Neuronal stem cell (in vitro differentiated cells): ENCODE data around the gene C3orf33.

Experiments
- DNase-seq: peaks from one replicate; pipeline ENCODE4 v3.0.0-alpha.2; 2013; ENCODE audit warnings: low spot score
- H2AFZ ChIP-seq: one replicate; pipeline ENCODE4 v1.6.1; 2013; ENCODE audit warnings: mild to moderate bottlenecking, low read length, inconsistent platforms
- H2AK5ac ChIP-seq: 2 replicates; pipeline ENCODE4 v1.6.1; 2013; ENCODE audit warnings: low read depth, mild to moderate bottlenecking, inconsistent platforms, low read length, moderate library complexity, mixed read lengths
- H2BK120ac ChIP-seq: 2 replicates; pipeline ENCODE4 v1.6.1; 2013; ENCODE audit warnings: low read depth, mild to moderate bottlenecking, inconsistent platforms, low read length, moderate library complexity, mixed read lengths
- H2BK12ac ChIP-seq: one replicate; pipeline ENCODE4 v1.6.1; 2013; ENCODE audit warnings: low read length, inconsistent platforms
- H2BK15ac ChIP-seq: 2 replicates; pipeline ENCODE4 v1.6.1; 2013; ENCODE audit warnings: mild to moderate bottlenecking, low read length, inconsistent platforms, mixed read lengths
- H2BK5ac ChIP-seq: one replicate; pipeline ENCODE4 v1.6.1; 2013; ENCODE audit warnings: inconsistent platforms, mild to moderate bottlenecking, low read length, moderate library complexity
- H3K14ac ChIP-seq: one replicate; pipeline ENCODE4 v1.6.1; 2013; ENCODE audit warnings: low read length, inconsistent platforms
- H3K18ac ChIP-seq: 2 replicates; pipeline ENCODE4 v1.6.1; 2013; ENCODE audit warnings: low read length, inconsistent platforms
- H3K23ac ChIP-seq: 2 replicates; pipeline ENCODE4 v1.6.1; 2013; ENCODE audit warnings: low read depth, mild to moderate bottlenecking, mixed read lengths, low read length, inconsistent platforms; ENCODE audit not compliant: poor library complexity
- H3K27ac ChIP-seq: replicated peaks from 3 replicates; pipeline ENCODE4 v1.5.1; 2013; ENCODE audit warnings: low read length, inconsistent platforms
- H3K27me3 ChIP-seq, 3 experiments: 2 replicates each; pipeline ENCODE4 v1.6.1; 2013; ENCODE audit warnings: low read length in 3 of 3, mild to moderate bottlenecking in 2 of 3, inconsistent platforms in 1 of 3, low read depth in 1 of 3, mixed read lengths in 1 of 3, moderate library complexity in 1 of 3; ENCODE audit not compliant: control insufficient read depth in 3 of 3, insufficient read depth in 3 of 3
- H3K36me3 ChIP-seq, 2 donors: replicated peaks in 1 of 2; 2 replicates each; pipeline ENCODE4 v1.6.1; 2013; ENCODE audit warnings: low read length in 2 of 2; ENCODE audit not compliant: control insufficient read depth in 2 of 2, insufficient read depth in 2 of 2
- H3K4ac ChIP-seq: 2 replicates; pipeline ENCODE4 v1.6.1; 2013; ENCODE audit warnings: inconsistent platforms, mild to moderate bottlenecking, low read length, moderate library complexity
- H3K4me1 ChIP-seq, 2 donors: 1 replicate in 1 of 2; 2 replicates in 1 of 2; pipeline ENCODE4 v1.6.1; 2013; ENCODE audit warnings: low read length in 2 of 2, low read depth in 1 of 2; ENCODE audit not compliant: control insufficient read depth in 2 of 2, insufficient read depth in 1 of 2
- H3K4me2 ChIP-seq: one replicate; pipeline ENCODE4 v1.6.1; 2013; ENCODE audit warnings: mild to moderate bottlenecking, low read length, inconsistent platforms; ENCODE audit not compliant: insufficient read depth, poor library complexity, severe bottlenecking
- H3K4me3 ChIP-seq, 2 donors: 2 replicates each; pipeline ENCODE4 v1.5.1; 2013; ENCODE audit warnings: low read length in 2 of 2, mild to moderate bottlenecking in 2 of 2, inconsistent platforms in 1 of 2, moderate library complexity in 1 of 2
- H3K79me1 ChIP-seq: one replicate; pipeline ENCODE4 v1.6.1; 2013; ENCODE audit warnings: low read depth, mild to moderate bottlenecking, inconsistent platforms, low read length, moderate library complexity
- H3K9ac ChIP-seq: one replicate; pipeline ENCODE4 v1.6.1; 2013; ENCODE audit warnings: mild to moderate bottlenecking, low read depth, low read length, inconsistent platforms; ENCODE audit not compliant: poor library complexity
- H3K9me3 ChIP-seq, 2 donors: replicated peaks in 1 of 2; 2 replicates each; pipeline versions ENCODE3 to v1.6.1; 2013; ENCODE audit warnings: low read length in 2 of 2, mild to moderate bottlenecking in 2 of 2, inconsistent platforms in 1 of 2, low read depth in 1 of 2, mixed read lengths in 1 of 2, moderate library complexity in 1 of 2; ENCODE audit not compliant: control insufficient read depth in 2 of 2, insufficient read depth in 1 of 2
- H4K8ac ChIP-seq: one replicate; pipeline ENCODE4 v1.6.1; 2013; ENCODE audit warnings: low read depth, mild to moderate bottlenecking, inconsistent platforms, low read length, moderate library complexity
- H4K91ac ChIP-seq: one replicate; pipeline ENCODE4 v1.6.1; 2013; ENCODE audit warnings: low read length, low read depth, mild to moderate bottlenecking, inconsistent platforms; ENCODE audit not compliant: poor library complexity
- WGBS, 2 donors: extraction: QIAGEN DNeasy Blood & Tissue Kit; methylation state at CpG; one replicate each; pipeline ENCODE4 v1.1.7; 2013; ENCODE audit warnings: missing lambda C conversion rate in 2 of 2, mixed read lengths in 1 of 2; ENCODE audit not compliant: insufficient read length in 2 of 2, insufficient replicate concordance in 1 of 2; ENCODE audit errors: extremely low coverage in 2 of 2; 5-methylcytosine and 5-hydroxymethylcytosine counted together

Gene C3orf33

DNA sequence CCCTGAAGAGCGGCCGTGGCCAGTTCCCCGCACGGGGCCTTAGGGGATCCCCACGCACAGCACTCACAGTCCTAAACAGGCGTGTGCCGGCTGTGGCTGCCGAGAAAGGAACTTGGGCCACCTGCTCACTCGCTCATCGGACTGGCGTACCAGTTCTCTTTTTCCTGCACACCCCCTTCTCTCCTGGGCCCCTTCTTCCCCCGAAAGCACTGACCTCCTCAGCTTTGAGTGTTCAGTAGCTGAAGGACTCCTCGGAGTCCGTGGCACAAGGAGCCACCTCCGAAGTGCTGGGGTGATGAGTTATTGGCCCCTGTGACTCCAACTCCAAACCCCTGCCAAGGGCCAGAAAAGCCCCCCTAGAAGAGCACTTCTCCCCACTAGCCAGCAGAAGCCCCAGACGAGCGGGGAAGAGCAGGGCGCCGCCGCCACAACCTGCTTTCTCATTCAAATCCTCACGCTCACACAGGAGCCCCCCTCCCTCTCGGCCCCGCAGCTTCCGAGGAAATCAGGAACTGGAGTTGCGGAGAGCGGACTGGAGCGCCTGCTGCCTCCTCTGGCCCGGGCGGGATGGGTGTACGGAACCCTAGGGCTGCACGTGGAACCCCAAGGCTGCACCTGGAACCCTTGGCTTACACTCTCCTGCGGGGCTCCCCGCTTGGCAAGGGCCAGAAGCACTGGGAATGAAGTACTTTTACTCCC, 61.3 kb downstream of the C3orf33 start, which contains the start of gene PLCH1:
PLCH1 (minus strand) TSS at position 446 of the 699 bp plus-strand sequence. CDS start 40,847 bp downstream, outside the sequence.
- Histone ChIP-seq H2AK5ac (peak within 1 kb of the TSS; percentile 100), H3K4me1 (peaks cover 19 to 54% of the 10 kb centered on the region in 2 donors), H2AFZ (peak within 1 kb of the TSS; percentile 83), H3K4me3 (peak within 1 kb of the TSS; percentile 94 to 100), H3K14ac (peak within 1 kb of the TSS; percentile 96), H2BK12ac (peak within 1 kb of the TSS; percentile 96), H4K8ac (peak within 1 kb of the TSS; percentile 26), H3K9me3 (no peaks in the 10 kb centered on the region), H3K36me3 (peaks cover 0 to 5% of the 10 kb centered on the region in 2 donors), H2BK120ac (peak within 1 kb of the TSS; percentile 100), H3K9ac (peak within 1 kb of the TSS; percentile 97), H3K27me3 (no peaks in the 10 kb centered on the region), H3K23ac (peak within 1 kb of the TSS; percentile 97), H4K91ac (peak within 1 kb of the TSS; percentile 60), H2BK5ac (peak within 1 kb of the TSS; percentile 99), H2BK15ac (peak within 1 kb of the TSS; percentile 99), H3K4ac (peak within 1 kb of the TSS; percentile 90), H3K4me2 (peak within 1 kb of the TSS; percentile 75), H3K79me1 (peaks cover 3% of the 10 kb centered on the region), H3K18ac (peak within 1 kb of the TSS; percentile 100), H3K27ac (peak within 1 kb of the TSS; percentile 96)
- peak; percentile 83 for DNase-seq
- no CpG with 5 or more reads among the region's 33 CpGs for WGBS, 2 donors

DNA sequence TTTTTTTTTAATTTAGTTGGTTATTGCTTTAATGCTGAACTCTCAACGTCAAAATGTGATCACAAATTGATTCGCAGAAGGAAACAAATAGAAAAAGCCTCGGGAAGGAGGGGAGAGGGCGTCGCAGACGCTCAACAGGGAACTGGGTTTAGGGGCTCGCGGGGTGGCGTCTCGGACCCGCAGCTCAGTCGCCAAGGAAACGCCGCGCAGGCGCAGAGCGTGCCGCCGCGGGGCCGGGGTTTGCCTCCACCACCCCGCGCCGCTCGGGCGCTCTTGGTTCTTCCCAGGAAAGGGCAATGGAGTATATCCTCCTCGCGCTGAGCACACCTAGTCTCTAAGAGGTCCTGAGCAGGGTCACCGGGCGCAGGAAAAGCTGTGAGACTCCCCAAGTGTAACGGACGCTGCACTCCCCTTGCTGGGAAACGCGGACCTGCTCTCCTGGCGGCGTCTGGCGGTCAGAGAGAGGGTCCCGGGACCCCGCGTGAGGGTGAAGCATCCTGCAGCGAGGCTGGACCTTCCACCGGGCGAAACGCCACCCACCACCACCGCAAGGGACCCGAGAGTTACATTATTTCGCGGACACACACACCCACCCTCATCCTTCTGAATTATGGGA, 62.0 kb downstream of the C3orf33 start:
- Histone ChIP-seq H3K27ac (peak overlapping the region; percentile 89), H3K18ac (peak overlapping the region; percentile 100)
- WGBS, 2 donors: no CpG with 5 or more reads among the region's 48 CpGs

DNA sequence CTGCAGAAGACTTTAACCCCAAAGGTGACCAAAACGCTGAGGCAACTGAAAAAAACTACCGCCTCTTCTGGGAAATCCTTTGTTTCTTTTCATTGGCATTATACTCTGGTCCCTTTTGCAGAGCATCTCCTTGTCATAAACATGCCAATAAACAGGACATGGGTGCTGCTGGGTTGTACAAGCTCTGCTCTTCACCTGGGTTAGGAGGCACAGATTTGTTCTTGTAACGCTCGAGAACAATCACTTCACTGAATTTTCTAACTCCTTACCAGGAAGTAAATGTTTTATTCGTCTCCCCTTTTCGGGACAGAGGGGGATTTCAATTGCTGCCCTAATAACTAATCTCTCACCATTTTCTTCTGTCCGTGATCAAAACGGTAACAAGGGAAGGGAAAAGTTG, 62.5 kb downstream of the C3orf33 start:
- Histone ChIP-seq H3K9me3 (no peaks in the 10 kb centered on the region), H3K27me3 (no peaks in the 10 kb centered on the region)
- no CpG with 5 or more reads among the region's 8 CpGs for WGBS, 2 donors

More for the DNA sequence above, 62.0 kb downstream of the C3orf33 start:
- Histone ChIP-seq H3K14ac (peak overlapping the region; percentile 96), H2BK12ac (peak overlapping the region; percentile 96), H2BK5ac (peak overlapping the region; percentile 99), H3K23ac (peak overlapping the region; percentile 97), H3K9ac (peak overlapping the region; percentile 97), H3K79me1 (peaks cover 3% of the 10 kb centered on the region), H3K4me2 (peak overlapping the region; percentile 75), H3K9me3 (no peaks in the 10 kb centered on the region), H3K36me3 (peaks cover 0 to 7% of the 10 kb centered on the region in 2 donors), H3K4me3 (peak overlapping the region; percentile 94 to 100), H4K8ac (no peak overlapping the region), H2AFZ (peak overlapping the region; percentile 82), H4K91ac (peak overlapping the region; percentile 60), H3K4ac (peak overlapping the region; percentile 90), H2AK5ac (peak overlapping the region; percentile 100), H2BK120ac (peak overlapping the region; percentile 100), H3K4me1 (peaks cover 16 to 52% of the 10 kb centered on the region in 2 donors), H2BK15ac (peak overlapping the region; percentile 99), H3K27me3 (no peaks in the 10 kb centered on the region)
- DNase-seq: peak; percentile 84

More for the DNA sequence above, 62.5 kb downstream of the C3orf33 start:
- H3K23ac ChIP-seq: no peak overlapping the region
- H3K18ac ChIP-seq: no peak overlapping the region
- H3K79me1 ChIP-seq: peaks cover 3% of the 10 kb centered on the region
- H4K91ac ChIP-seq: no peak overlapping the region
- peak overlapping the region; percentile 75 for H3K4me2 ChIP-seq
- H3K14ac ChIP-seq: no peak overlapping the region
- H3K4me3 ChIP-seq: peak overlapping the region; percentile 94 to 100
- DNase-seq: no peak
- H2BK12ac ChIP-seq: no peak overlapping the region
- no peak overlapping the region for H3K4ac ChIP-seq
- peak overlapping the region; percentile 65 for H3K27ac ChIP-seq
- no peak overlapping the region for H2AK5ac ChIP-seq
- H3K4me1 ChIP-seq: peaks cover 13 to 47% of the 10 kb centered on the region in 2 donors
- no peak overlapping the region for H4K8ac ChIP-seq
- peaks cover 0 to 7% of the 10 kb centered on the region in 2 donors for H3K36me3 ChIP-seq
- H2BK120ac ChIP-seq: no peak overlapping the region
- peak overlapping the region; percentile 82 for H2AFZ ChIP-seq
- no peak overlapping the region for H2BK15ac ChIP-seq
- no peak overlapping the region for H2BK5ac ChIP-seq
- no peak overlapping the region for H3K9ac ChIP-seq
